ENCODE measurements around the gene LRMDA. TPM values are rescaled to one million over a fixed set of nuclear protein-coding genes. Genes with fewer than 3 reads are reported as not detected.

The LRMDA gene
- total RNA-seq, 1 donor from 2014 or later, result 0.96 TPM

DNA sequence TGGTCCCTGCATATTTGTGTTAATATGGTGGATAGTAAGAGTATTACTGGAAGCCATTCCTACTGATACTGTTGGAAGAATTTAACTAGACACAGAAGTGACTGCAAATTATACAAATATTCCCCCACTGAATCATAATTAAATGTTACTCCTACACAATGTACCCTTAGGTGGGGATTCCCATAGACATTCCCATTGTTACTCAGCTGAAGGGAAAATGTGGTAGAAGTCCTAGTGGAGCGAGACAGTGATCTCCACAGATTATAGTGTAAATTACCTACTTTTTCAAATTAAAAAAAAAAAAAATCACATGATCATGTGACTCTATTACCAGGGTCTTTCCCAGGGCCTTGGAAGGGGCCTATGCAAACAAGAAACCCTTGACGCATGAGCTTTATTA is 611.8 kb downstream of the LRMDA start:
- no peaks in the 10 kb centered on the region for H3K27me3 ChIP-seq
- peaks cover 4 to 8% of the 10 kb centered on the region in 2 donors for H3K9me3 ChIP-seq
- TF ChIP-seq, protein P1, sequence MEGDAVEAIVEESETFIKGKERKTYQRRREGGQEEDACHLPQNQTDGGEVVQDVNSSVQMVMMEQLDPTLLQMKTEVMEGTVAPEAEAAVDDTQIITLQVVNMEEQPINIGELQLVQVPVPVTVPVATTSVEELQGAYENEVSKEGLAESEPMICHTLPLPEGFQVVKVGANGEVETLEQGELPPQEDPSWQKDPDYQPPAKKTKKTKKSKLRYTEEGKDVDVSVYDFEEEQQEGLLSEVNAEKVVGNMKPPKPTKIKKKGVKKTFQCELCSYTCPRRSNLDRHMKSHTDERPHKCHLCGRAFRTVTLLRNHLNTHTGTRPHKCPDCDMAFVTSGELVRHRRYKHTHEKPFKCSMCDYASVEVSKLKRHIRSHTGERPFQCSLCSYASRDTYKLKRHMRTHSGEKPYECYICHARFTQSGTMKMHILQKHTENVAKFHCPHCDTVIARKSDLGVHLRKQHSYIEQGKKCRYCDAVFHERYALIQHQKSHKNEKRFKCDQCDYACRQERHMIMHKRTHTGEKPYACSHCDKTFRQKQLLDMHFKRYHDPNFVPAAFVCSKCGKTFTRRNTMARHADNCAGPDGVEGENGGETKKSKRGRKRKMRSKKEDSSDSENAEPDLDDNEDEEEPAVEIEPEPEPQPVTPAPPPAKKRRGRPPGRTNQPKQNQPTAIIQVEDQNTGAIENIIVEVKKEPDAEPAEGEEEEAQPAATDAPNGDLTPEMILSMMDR (IDR thresholded peaks at IDR 0.05), result no peak
- peaks cover 0 to 7% of the 10 kb centered on the region in 2 donors for H3K36me3 ChIP-seq
- H3K4me3 ChIP-seq, result no peak overlapping the region
- intact Hi-C loops (cut with DNase I), result no loop called here
- no peak overlapping the region for H3K27ac ChIP-seq
- no peaks in the 10 kb centered on the region for H3K4me1 ChIP-seq
- no peak for DNase-seq (ENCODE audit: low spot score in 2 of 2)

DNA sequence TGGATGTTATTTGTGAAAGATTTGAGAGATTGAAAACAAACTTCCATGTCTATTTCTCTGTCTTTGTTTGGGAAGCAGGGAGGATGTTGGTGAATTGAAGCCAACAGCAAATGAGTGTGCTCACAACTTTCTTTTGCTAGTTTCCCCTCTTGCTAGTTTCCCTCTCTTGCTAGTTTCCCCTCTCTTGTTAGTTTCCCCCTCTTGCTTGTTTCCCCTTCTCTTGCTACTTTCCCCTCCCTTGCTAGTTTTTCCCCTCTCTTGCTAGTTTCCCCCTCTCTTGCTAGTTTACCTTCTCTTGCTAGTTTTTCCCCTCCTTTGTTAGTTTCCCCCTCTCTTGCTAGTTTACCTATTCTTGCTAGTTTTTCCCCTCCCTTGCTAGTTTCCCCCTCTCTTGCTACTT is 613.3 kb downstream of the LRMDA start:
- no peak for DNase-seq (ENCODE audit: low spot score in 2 of 2)
- intact Hi-C loops (cut with DNase I), result no loop called here
- Histone ChIP-seq H3K27ac (no peak overlapping the region), H3K4me3 (no peak overlapping the region), H3K4me1 (no peaks in the 10 kb centered on the region), H3K27me3 (no peaks in the 10 kb centered on the region), H3K9me3 (no peaks in the 10 kb centered on the region), H3K36me3 (no peaks in the 10 kb centered on the region)
- TF ChIP-seq, protein P1 (IDR thresholded peaks at IDR 0.05), result no peak

DNA sequence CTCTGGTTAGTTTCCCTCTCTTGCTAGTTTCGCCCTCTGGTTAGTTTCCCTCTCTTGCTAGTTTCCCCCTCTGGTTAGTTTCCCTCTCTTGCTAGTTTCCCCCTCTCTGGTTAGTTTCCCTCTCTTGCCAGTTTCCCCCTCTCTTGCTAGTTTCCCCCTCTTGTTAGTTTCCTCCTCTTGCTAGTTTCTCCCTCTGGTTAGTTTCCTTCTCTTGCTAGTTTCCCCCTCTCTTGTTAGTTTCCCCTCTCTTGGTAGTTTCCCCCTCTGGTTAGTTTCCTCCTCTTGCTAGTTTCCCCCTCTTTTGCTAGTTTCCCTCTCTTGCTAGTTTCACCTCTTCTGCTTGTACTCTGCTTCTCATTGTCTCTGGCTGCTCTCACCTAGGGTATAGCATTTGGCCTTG is 613.8 kb downstream of the LRMDA start:
- intact Hi-C loops (cut with DNase I), result no loop called here
- Histone ChIP-seq H3K4me3 (no peak overlapping the region), H3K9me3 (no peaks in the 10 kb centered on the region), H3K27ac (no peak overlapping the region), H3K36me3 (no peaks in the 10 kb centered on the region), H3K4me1 (no peaks in the 10 kb centered on the region), H3K27me3 (no peaks in the 10 kb centered on the region)
- DNase-seq (ENCODE audit: low spot score in 2 of 2), result no peak
- TF ChIP-seq, protein P1 (IDR thresholded peaks at IDR 0.05), result no peak

DNA sequence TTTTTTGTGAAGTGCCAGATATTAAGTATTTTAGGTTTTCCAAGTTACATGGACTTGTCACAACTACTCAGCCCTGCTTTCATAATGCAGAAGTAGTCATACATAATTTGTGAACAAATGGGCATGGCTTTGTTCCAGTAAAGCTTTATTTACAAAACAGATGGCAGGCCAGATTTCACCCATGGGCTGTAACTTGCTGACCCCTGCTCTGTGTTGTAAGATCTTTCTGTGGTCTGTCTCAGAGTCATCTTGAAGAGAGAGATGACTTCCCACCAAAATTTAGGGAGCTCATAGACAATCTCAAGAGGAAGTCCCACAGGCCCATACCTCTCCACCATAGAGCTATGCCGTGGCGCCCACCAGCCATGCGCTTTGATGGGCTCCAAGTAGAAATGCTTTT is 616.1 kb downstream of the LRMDA start:
- H3K9me3 ChIP-seq, result no peaks in the 10 kb centered on the region
- H3K27me3 ChIP-seq, result no peaks in the 10 kb centered on the region
- no peak overlapping the region for H3K27ac ChIP-seq
- intact Hi-C loops (cut with DNase I), result no loop called here
- no peak overlapping the region for H3K4me3 ChIP-seq
- TF ChIP-seq, protein P1 (IDR thresholded peaks at IDR 0.05), result no peak
- no peak for DNase-seq (ENCODE audit: low spot score in 2 of 2)
- H3K4me1 ChIP-seq, result no peaks in the 10 kb centered on the region
- H3K36me3 ChIP-seq, result no peaks in the 10 kb centered on the region

DNA sequence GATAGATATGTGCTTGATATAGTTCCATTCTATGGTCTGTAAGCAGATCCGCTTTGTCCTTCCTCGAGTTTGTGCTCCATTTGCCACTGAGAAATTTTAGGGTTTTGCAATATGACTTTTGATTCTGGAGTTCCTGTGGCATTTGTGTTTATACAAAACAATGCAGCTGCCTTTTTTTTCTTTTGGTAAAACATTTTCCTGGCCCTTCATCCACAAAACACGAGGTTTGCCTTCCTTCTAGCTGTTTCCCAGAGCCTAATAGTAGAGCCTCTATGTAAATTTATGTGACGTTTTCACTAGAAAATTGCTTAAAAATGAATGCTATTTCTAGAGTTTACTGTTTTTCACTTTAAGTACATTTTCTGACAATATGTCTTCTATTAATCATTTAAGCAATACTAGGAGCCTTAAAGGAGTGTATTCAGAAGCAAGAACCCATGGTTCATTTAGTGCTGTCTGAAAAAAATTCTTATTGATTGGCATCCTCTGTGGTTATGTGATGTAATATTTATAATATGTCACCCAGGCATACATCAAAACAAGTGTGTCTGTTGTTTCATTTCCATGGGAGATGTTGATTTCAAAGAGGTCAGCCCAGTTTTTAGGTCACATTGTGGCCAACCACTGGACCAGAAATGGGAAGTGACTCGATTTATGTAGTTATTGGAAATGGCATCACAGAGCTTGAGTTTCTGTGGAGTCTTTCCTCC is 618.3 kb downstream of the LRMDA start:
- H3K36me3 ChIP-seq, result no peaks in the 10 kb centered on the region
- no peaks in the 10 kb centered on the region for H3K9me3 ChIP-seq
- H3K4me1 ChIP-seq, result no peaks in the 10 kb centered on the region
- intact Hi-C loops (cut with DNase I), result no loop called here
- TF ChIP-seq, protein P1 (IDR thresholded peaks at IDR 0.05), result no peak
- no peaks in the 10 kb centered on the region for H3K27me3 ChIP-seq
- H3K27ac ChIP-seq, result no peak overlapping the region
- H3K4me3 ChIP-seq, result no peak overlapping the region
- no peak for DNase-seq (ENCODE audit: low spot score in 2 of 2)

DNA sequence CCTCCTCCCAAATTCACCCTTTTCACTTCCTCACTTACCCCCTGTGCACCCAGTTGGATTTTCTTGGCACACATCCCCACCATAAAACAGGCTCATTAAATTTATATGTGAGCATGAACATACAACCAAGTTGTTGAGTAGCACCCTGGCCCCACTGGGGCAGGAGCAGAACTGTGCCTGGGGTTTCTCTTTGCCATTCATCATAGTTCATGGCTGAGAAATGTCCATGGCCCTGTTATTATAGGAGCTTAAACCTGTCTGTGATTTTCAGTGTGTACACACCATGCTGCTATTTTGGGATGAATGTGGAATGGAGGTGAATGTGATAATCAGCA is 618.8 kb downstream of the LRMDA start:
- H3K4me3 ChIP-seq, result no peak overlapping the region
- intact Hi-C loops (cut with DNase I), result no loop called here
- TF ChIP-seq, protein P1 (IDR thresholded peaks at IDR 0.05), result no peak
- H3K27me3 ChIP-seq, result no peaks in the 10 kb centered on the region
- H3K4me1 ChIP-seq, result no peaks in the 10 kb centered on the region
- DNase-seq (ENCODE audit: low spot score in 2 of 2), result no peak
- no peaks in the 10 kb centered on the region for H3K9me3 ChIP-seq
- H3K27ac ChIP-seq, result no peak overlapping the region
- no peaks in the 10 kb centered on the region for H3K36me3 ChIP-seq

Measured in ascending aorta (tissue), 2 donors.